Ovary (tissue), 3 donors: ENCODE measurements around the gene ACY1.

Experiments
- CTCF ChIP-seq, 3 donors: fragments of 450-650 bp in 2 of 3; fragments of 200-600 bp in 1 of 3; IDR thresholded peaks; one replicate each; pipeline versions ENCODE4 v1.5.1 to v1.8.0; 2016 to 2022; ENCODE audit warnings: antibody characterized with exemption in 3 of 3, mild to moderate bottlenecking in 1 of 3
- POLR2A ChIP-seq: fragments of 450-650 bp; IDR thresholded peaks from one replicate; pipeline ENCODE4 v1.6.1; 2017; ENCODE audit warnings: antibody characterized with exemption, mild to moderate bottlenecking, moderate library complexity
- donor health status: DM: no; HTN: no; CAD: no.

- no peak for TF ChIP-seq POLR2A
- no peak for TF ChIP-seq CTCF (IDR thresholded peaks at IDR 0.05)
These were observed 29.2 kb upstream of the ACY1 start for GRCh38 chr3:51954105-51954504.
